ENCODE data around the gene NUDCD3.

NUDCD3 gene

DNA sequence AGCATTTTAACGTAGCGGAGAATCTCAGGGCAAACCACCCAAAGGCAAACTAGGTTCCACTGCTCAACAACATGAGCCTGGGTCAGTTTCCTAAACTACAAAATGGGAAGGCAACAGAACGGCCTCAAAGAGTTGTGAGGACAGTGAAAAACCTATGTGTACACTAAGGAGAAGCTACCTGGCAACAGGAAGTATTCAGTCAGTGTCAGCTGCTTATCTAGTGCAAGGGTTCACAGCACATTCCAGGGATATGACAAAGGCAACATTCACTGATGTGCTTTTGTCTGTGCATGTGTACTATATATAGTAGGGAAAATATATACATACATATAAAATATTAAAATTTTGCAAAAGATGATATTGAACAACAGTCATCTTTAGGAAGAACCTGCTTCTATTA is 17.2 kb downstream of the NUDCD3 start:
- H4K20me1 ChIP-seq (ENCODE audit: insufficient read depth, low read length) = 0 out of 2 replicates have a peak, but pooled peaks cover 10% of the 10 kb centered on the region
- H3K9me3 ChIP-seq (replicated peaks; ENCODE audit: insufficient read depth, low read length) = no peaks in the 10 kb centered on the region
- H3F3A ChIP-seq (ENCODE audit: insufficient read depth, low read length) = no peaks in the 10 kb centered on the region
- H3K27ac ChIP-seq (ENCODE audit: low read length) = no peak overlapping the region
- no peak overlapping the region for H3K4me3 ChIP-seq (ENCODE audit: low read length)
- H2AFZ ChIP-seq (ENCODE audit: low read length) = no peak overlapping the region
- H3K9me2 ChIP-seq (replicated peaks; ENCODE audit: insufficient read depth, low read length) = no peaks in the 10 kb centered on the region
- H3K4me2 ChIP-seq (ENCODE audit: low read depth, low read length) = no peak overlapping the region
- no peaks in the 10 kb centered on the region for H3K27me3 ChIP-seq (replicated peaks; ENCODE audit: insufficient read depth, low read length)
- H3K9ac ChIP-seq (ENCODE audit: low read length) = no peak overlapping the region
- H3K36me3 ChIP-seq (replicated peaks; ENCODE audit: insufficient read depth, low read length) = peaks cover 14% of the 10 kb centered on the region; the same call in 1 of the 2 replicates
- no peaks in the 10 kb centered on the region for H3K4me1 ChIP-seq (ENCODE audit: low read length)
- H3K79me2 ChIP-seq (ENCODE audit: low read length) = peaks cover 97% of the 10 kb centered on the region
- TF ChIP-seq EZH2phosphoT487 (IDR thresholded peaks at IDR 0.05; ENCODE audit: low read length) (no peak), EZH2 (optimal IDR thresholded peaks at IDR 0.05; ENCODE audit: low read depth, low read length) (no peak)
- TF ChIP-seq, protein P1, sequence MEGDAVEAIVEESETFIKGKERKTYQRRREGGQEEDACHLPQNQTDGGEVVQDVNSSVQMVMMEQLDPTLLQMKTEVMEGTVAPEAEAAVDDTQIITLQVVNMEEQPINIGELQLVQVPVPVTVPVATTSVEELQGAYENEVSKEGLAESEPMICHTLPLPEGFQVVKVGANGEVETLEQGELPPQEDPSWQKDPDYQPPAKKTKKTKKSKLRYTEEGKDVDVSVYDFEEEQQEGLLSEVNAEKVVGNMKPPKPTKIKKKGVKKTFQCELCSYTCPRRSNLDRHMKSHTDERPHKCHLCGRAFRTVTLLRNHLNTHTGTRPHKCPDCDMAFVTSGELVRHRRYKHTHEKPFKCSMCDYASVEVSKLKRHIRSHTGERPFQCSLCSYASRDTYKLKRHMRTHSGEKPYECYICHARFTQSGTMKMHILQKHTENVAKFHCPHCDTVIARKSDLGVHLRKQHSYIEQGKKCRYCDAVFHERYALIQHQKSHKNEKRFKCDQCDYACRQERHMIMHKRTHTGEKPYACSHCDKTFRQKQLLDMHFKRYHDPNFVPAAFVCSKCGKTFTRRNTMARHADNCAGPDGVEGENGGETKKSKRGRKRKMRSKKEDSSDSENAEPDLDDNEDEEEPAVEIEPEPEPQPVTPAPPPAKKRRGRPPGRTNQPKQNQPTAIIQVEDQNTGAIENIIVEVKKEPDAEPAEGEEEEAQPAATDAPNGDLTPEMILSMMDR (IDR thresholded peaks at IDR 0.05; ENCODE audit: low read length) = no peak
- DNase-seq = no peak

DNA sequence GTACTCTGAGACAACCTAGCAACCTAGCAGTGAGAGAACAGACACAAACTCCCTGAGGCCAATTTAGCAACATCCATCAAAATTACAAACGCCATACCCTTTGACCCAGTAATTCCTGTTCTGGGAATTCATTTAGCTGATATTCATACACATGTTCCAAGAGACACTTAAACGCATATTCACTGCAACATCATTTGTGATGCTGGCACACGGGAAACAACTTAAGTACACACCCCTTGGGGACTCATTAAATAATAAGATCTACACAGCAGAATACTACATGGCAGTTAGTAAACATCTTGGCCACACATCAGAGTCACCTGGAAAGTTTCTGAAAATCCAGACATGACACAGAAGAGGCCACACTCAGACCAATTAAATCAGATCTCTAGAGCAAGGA is 17.6 kb downstream of the NUDCD3 start:
- no peak overlapping the region for H3K4me3 ChIP-seq (ENCODE audit: low read length)
- H4K20me1 ChIP-seq (ENCODE audit: insufficient read depth, low read length) = 0 out of 2 replicates have a peak, but pooled peaks cover 10% of the 10 kb centered on the region
- H3K27me3 ChIP-seq (replicated peaks; ENCODE audit: insufficient read depth, low read length) = no peaks in the 10 kb centered on the region
- no peaks in the 10 kb centered on the region for H3K4me1 ChIP-seq (ENCODE audit: low read length)
- no peaks in the 10 kb centered on the region for H3F3A ChIP-seq (ENCODE audit: insufficient read depth, low read length)
- no peak overlapping the region for H3K4me2 ChIP-seq (ENCODE audit: low read depth, low read length)
- no peak for DNase-seq
- TF ChIP-seq EZH2phosphoT487 (IDR thresholded peaks at IDR 0.05; ENCODE audit: low read length) (no peak), EZH2 (optimal IDR thresholded peaks at IDR 0.05; ENCODE audit: low read depth, low read length) (no peak)
- TF ChIP-seq, protein P1 (IDR thresholded peaks at IDR 0.05; ENCODE audit: low read length) = no peak
- no peak overlapping the region for H3K27ac ChIP-seq (ENCODE audit: low read length)
- peaks cover 95% of the 10 kb centered on the region for H3K79me2 ChIP-seq (ENCODE audit: low read length)
- H3K36me3 ChIP-seq (replicated peaks; ENCODE audit: insufficient read depth, low read length) = peaks cover 14% of the 10 kb centered on the region; the same call in 1 of the 2 replicates
- H3K9ac ChIP-seq (ENCODE audit: low read length) = no peak overlapping the region
- no peaks in the 10 kb centered on the region for H3K9me3 ChIP-seq (replicated peaks; ENCODE audit: insufficient read depth, low read length)
- H3K9me2 ChIP-seq (replicated peaks; ENCODE audit: insufficient read depth, low read length) = no peaks in the 10 kb centered on the region
- H2AFZ ChIP-seq (ENCODE audit: low read length) = no peak overlapping the region

DNA sequence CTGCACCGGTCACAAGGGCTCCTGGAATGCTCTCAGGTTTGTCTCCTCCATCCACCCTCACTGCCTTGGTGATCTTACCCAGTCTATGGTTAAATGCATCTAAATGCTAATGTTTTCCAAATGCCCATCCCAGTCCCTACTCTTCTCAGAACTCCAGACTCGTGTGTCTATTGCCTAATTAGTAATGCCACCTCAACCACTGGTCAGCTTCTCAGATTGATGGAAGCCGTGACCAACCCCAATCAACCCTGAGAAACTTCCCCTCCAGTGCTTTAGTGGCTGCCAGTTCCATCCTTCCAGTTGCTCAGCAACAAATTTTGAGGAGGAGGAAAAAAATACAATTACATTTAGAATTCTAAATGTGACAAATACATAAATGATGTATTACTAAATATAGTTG is 18.6 kb downstream of the NUDCD3 start:
- Histone ChIP-seq H3K9ac (ENCODE audit: low read length) (no peak overlapping the region), H3K27me3 (replicated peaks; ENCODE audit: insufficient read depth, low read length) (no peaks in the 10 kb centered on the region), H3K79me2 (ENCODE audit: low read length) (peaks cover 97% of the 10 kb centered on the region), H4K20me1 (ENCODE audit: insufficient read depth, low read length) (0 out of 2 replicates have a peak, but pooled peaks cover 6% of the 10 kb centered on the region), H3K4me2 (ENCODE audit: low read depth, low read length) (no peak overlapping the region), H3K4me1 (ENCODE audit: low read length) (no peaks in the 10 kb centered on the region), H3F3A (ENCODE audit: insufficient read depth, low read length) (no peaks in the 10 kb centered on the region), H3K9me3 (replicated peaks; ENCODE audit: insufficient read depth, low read length) (no peaks in the 10 kb centered on the region), H3K36me3 (replicated peaks; ENCODE audit: insufficient read depth, low read length) (peaks cover 14% of the 10 kb centered on the region; the same call in 1 of the 2 replicates), H3K9me2 (replicated peaks; ENCODE audit: insufficient read depth, low read length) (no peaks in the 10 kb centered on the region), H2AFZ (ENCODE audit: low read length) (no peak overlapping the region), H3K4me3 (ENCODE audit: low read length) (no peak overlapping the region), H3K27ac (ENCODE audit: low read length) (no peak overlapping the region)
- TF ChIP-seq, protein P1 (IDR thresholded peaks at IDR 0.05; ENCODE audit: low read length) = no peak
- TF ChIP-seq EZH2phosphoT487 (IDR thresholded peaks at IDR 0.05; ENCODE audit: low read length) = no peak
- no peak for TF ChIP-seq EZH2 (optimal IDR thresholded peaks at IDR 0.05; ENCODE audit: low read depth, low read length)
- DNase-seq = no peak

Measured in MM.1S (cell line).